Activated CD4-positive, CD25-positive, alpha-beta regulatory T cell treated with anti-CD3 and anti-CD28 coated beads, Interleukin-2, amount 50 U/mL, for 24 hours (primary cell): Measurements from ENCODE around the gene SLC25A33.

ENCODE experiments used
- ATAC-seq, 2 donors: fragments of 150-1000 bp; cut with Tn5 transposase; one replicate each; pipeline ENCODE4 v1.10.0; 2021; ENCODE audit warnings: mild to moderate bottlenecking in 1 of 2, moderate library complexity in 1 of 2

SLC25A33 gene

GRCh38 chr1:9628541-9629444 is 89.5 kb downstream of the SLC25A33 start:
- peak; percentile 47 to 49 for ATAC-seq

DNA sequence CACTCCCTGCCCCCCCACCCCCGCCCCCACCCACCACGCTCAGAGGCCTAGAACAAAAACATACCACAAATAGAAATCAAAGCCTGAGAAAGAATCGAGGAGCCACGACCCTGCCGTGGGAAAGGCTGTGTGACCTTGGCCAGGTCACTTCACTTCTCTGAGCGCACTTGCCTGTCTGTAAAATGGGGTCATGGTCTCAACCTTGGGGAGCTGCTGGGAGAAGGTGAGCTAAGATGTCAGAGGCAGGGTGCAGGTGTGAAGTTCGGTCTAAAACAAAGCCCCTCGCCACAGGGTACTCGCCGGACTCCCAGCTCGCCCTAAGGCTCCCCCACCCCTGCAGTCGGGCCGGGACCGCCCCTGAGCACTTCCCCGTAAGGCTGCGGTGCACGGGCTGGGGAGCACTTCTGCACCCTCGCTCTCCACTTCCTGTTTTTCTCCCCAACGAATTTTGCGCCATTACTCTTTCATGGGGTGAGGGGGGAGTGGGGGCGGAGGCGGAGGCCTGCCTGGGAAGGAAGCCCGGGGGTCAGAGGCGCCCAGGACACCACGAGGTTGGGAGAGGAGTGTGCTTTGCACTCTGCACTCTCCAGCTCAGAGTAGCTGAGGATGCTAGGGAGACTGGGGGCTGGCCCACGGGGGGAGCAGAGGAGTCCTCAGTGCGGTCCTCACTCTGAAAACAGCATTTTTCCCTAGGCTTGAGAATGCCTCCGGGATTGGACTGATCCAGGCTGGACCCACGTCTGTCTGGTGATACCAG is 90.4 kb downstream of the SLC25A33 start:
- peak; percentile 40 to 41 for ATAC-seq

DNA sequence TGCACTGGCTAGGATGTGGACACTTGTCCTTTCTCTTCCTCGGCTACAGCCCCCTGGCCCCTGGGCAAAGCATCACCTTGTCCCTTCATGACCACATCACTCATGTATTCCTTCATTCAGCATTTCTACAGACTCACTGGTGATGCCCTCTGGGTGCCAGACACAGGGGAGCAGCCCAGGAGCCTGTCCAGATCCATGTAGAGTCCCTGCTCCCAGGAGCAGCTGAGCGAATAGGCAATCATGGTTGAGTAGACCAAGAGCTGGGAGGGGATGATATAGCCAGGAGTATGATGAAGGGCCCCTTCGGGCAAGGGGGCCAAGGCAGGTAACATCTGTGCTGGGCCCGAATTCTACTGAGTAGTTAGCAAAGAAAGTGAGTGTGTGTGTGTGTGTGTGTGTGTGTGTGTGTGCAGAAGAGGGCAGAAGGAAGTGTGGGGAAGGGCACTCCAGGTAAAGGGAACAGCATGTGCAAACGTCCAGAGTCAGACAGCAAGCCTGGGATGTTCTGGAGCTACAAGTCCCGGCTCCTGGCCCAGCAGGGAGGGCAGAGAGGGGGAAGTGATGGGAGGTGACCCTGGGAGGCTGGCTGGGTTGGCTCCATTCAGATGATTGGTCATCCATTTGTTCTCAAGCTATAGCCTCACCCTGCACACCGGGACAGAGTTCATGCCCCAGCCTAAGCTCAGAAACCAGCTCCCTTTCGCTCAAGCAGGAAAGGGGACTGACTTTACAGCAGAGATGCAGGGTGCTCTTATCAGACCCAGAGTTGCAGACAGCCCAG is 91.3 kb downstream of the SLC25A33 start:
- ATAC-seq = no peak

DNA sequence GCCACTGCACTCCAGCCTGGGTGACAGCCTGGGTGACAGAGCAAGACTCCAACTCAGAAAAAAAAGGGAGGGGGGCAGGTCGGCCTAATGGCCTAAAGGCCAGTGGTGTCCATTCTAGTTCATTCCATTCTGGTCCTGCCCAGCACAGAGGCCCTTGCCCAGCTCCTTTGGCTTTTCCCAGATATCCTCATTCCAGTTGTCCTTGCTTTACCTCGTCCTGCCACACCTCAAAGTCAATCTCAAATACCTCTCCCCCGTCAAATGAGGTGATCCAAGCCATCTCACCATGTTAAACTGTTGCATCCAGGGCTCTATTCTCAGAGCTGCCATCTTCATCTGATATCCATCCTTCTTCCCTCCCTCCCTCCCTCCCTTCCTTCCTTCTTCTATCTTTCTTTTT is 92.3 kb downstream of the SLC25A33 start:
- no peak for ATAC-seq

GRCh38 chr1:9633493-9633892 is 94.2 kb downstream of the SLC25A33 start:
- ATAC-seq = no peak

- ATAC-seq = no peak
Measured at GRCh38 chr1:9634582-9634981, 95.3 kb downstream of the SLC25A33 start.
